Mesodermal cell (in vitro differentiated cells): ENCODE measurements around the gene HIGD1C.
A peak's percentile ranks its signal among the peaks of the same experiment; 100 is the strongest.
"Not testable (repeated sequence)": the region's sequence is repeated elsewhere in the genome, so short reads cannot be mapped to it uniquely, and the experiment has no call there.

Experiments used
- H3K27ac ChIP-seq: 2 replicates; pipeline ENCODE4 v1.7.0; 2013; ENCODE audit warnings: mild to moderate bottlenecking, low read depth, low read length, moderate library complexity; ENCODE audit not compliant: severe bottlenecking
- H3K36me3 ChIP-seq: 2 replicates; pipeline ENCODE4 v1.7.1; 2013; ENCODE audit warnings: mild to moderate bottlenecking, low read length, moderate library complexity; ENCODE audit not compliant: control insufficient read depth, insufficient read depth
- H3K4me1 ChIP-seq: one replicate; pipeline ENCODE4 v1.7.1; 2013; ENCODE audit warnings: mild to moderate bottlenecking, low read length; ENCODE audit not compliant: insufficient read depth, control insufficient read depth, poor library complexity, severe bottlenecking
- H3K4me3 ChIP-seq: 2 replicates; pipeline ENCODE4 v1.7.0; 2013; ENCODE audit warnings: low read length, control low read depth, mild to moderate bottlenecking; ENCODE audit not compliant: insufficient read depth, poor library complexity, severe bottlenecking; ENCODE audit errors: extremely low read depth
- H3K9me3 ChIP-seq: 2 replicates; pipeline ENCODE4 v1.7.1; 2013; ENCODE audit warnings: mild to moderate bottlenecking, low read length, moderate library complexity; ENCODE audit not compliant: control insufficient read depth
- WGBS, 2 experiments: methylation state at CpG; one replicate each; pipeline ENCODE4 v1.1.5; 2013; ENCODE audit warnings: missing lambda C conversion rate in 2 of 2; ENCODE audit not compliant: insufficient coverage in 2 of 2; 5-methylcytosine and 5-hydroxymethylcytosine counted together

Gene HIGD1C

GRCh38 chr12:50954789-50955188 is 2.4 kb downstream of the HIGD1C start:
- H3K27ac ChIP-seq, H3K9me3 ChIP-seq, H3K4me3 ChIP-seq, H3K4me1 ChIP-seq, H3K36me3 ChIP-seq: not testable (repeated sequence)
- WGBS, 2 experiments: 87 to 100% methylated on average over 2 of the region's 2 CpGs

- Histone ChIP-seq H3K4me3 (no peak overlapping the region), H3K9me3 (no peaks in the 10 kb centered on the region), H3K27ac (no peak overlapping the region), H3K4me1 (no peaks in the 10 kb centered on the region), H3K36me3 (no peaks in the 10 kb centered on the region)
- no CpG with 5 or more reads among the region's 1 CpG for WGBS, 2 experiments
Measured at GRCh38 chr12:50955288-50955687, 2.9 kb downstream of the HIGD1C start.

- Histone ChIP-seq H3K27ac (no peak overlapping the region), H3K9me3 (no peaks in the 10 kb centered on the region), H3K36me3 (no peaks in the 10 kb centered on the region), H3K4me3 (no peak overlapping the region), H3K4me1 (peaks cover 3% of the 10 kb centered on the region)
- WGBS, 2 experiments: no CpG with 5 or more reads among the region's 2 CpGs
Measured at GRCh38 chr12:50955697-50956096, 3.4 kb downstream of the HIGD1C start.

GRCh38 chr12:50960130-50960529 is 7.8 kb downstream of the HIGD1C start:
- Histone ChIP-seq H3K4me3 (no peak overlapping the region), H3K36me3 (no peaks in the 10 kb centered on the region), H3K4me1 (peaks cover 3% of the 10 kb centered on the region), H3K9me3 (no peaks in the 10 kb centered on the region), H3K27ac (peak overlapping the region; percentile 65)

- H3K27ac ChIP-seq: no peak overlapping the region
- 100% methylated on average over 1 to 2 of the region's 4 CpGs for WGBS, 2 experiments
Measured at GRCh38 chr12:50961708-50962107, 9.4 kb downstream of the HIGD1C start.

GRCh38 chr12:50964432-50964831 is 12.1 kb downstream of the HIGD1C start:
- Histone ChIP-seq H3K27ac (no peak overlapping the region), H3K36me3 (peaks cover 3% of the 10 kb centered on the region), H3K4me3 (no peak overlapping the region), H3K9me3 (no peaks in the 10 kb centered on the region), H3K4me1 (peaks cover 3% of the 10 kb centered on the region)
- no CpG with 5 or more reads among the region's 1 CpG for WGBS, 2 experiments

More at GRCh38 chr12:50961708-50962107, 9.4 kb downstream of the HIGD1C start:
- H3K4me1 ChIP-seq: peaks cover 3% of the 10 kb centered on the region
- H3K36me3 ChIP-seq: no peaks in the 10 kb centered on the region
- no peak overlapping the region for H3K4me3 ChIP-seq
- no peaks in the 10 kb centered on the region for H3K9me3 ChIP-seq

- Histone ChIP-seq H3K27ac (no peak overlapping the region), H3K4me1 (no peaks in the 10 kb centered on the region), H3K4me3 (no peak overlapping the region), H3K36me3 (peaks cover 17% of the 10 kb centered on the region), H3K9me3 (no peaks in the 10 kb centered on the region)
Measured at GRCh38 chr12:50971946-50972345, 19.6 kb downstream of the HIGD1C start.

- Histone ChIP-seq H3K9me3 (no peaks in the 10 kb centered on the region), H3K36me3 (no peaks in the 10 kb centered on the region), H3K4me3 (no peak overlapping the region), H3K4me1 (peaks cover under 1% of the 10 kb centered on the region), H3K27ac (no peak overlapping the region)
- WGBS, 2 experiments: 67 to 97% methylated on average over 1 to 4 of the region's 6 CpGs
Measured at GRCh38 chr12:50979369-50980052, 27.2 kb downstream of the HIGD1C start.

GRCh38 chr12:50980545-50980944 is 28.2 kb downstream of the HIGD1C start:
- Histone ChIP-seq H3K4me1 (peaks cover 8% of the 10 kb centered on the region), H3K4me3 (no peak overlapping the region), H3K9me3 (no peaks in the 10 kb centered on the region), H3K27ac (no peak overlapping the region), H3K36me3 (no peaks in the 10 kb centered on the region)
- WGBS, 2 experiments: no CpG with 5 or more reads among the region's 2 CpGs

- WGBS, 2 experiments: 80 to 100% methylated on average over 1 to 2 of the region's 6 CpGs
- H3K27ac ChIP-seq: no peak overlapping the region
- H3K4me3 ChIP-seq: no peak overlapping the region
- H3K9me3 ChIP-seq: no peaks in the 10 kb centered on the region
- peaks cover 8% of the 10 kb centered on the region for H3K4me1 ChIP-seq
- H3K36me3 ChIP-seq: peaks cover 5% of the 10 kb centered on the region
Measured at GRCh38 chr12:50981319-50982239, 29.2 kb downstream of the HIGD1C start.
